Calu3 (cell line): ENCODE data around the gene ZDHHC11B. TPM values are rescaled to one million over a fixed set of nuclear protein-coding genes. Genes with fewer than 3 reads are reported as not detected.

Experiments used
- BruUV-seq: library from RNA; stranded (reverse); fragments of 400-500 nt; replicated peaks from 2 replicates; lab custom pipeline; 2021; lab: Mats Ljungman, UMichigan
- CTCF ChIA-PET: fragments of 300-600 bp; sonication (Branson Sonifier 250); formaldehyde crosslinking; loops from one replicate; lab custom pipeline; 2022; ENCODE audit warnings: antibody characterized with exemption; lab: Charles Lee
- DNase-seq: peaks from one replicate; pipeline ENCODE4 v3.0.0; 2022
- H3K27ac Mint-ChIP-seq: one replicate; pipeline ENCODE4 v1.8.0; 2022; ENCODE audit warnings: mixed read lengths; ENCODE audit not compliant: unreplicated experiment
- H3K27me3 Mint-ChIP-seq: one replicate; pipeline ENCODE4 v1.8.0; 2022; ENCODE audit warnings: mixed read lengths; ENCODE audit not compliant: unreplicated experiment
- H3K36me3 Mint-ChIP-seq: one replicate; pipeline ENCODE4 v1.8.0; 2022; ENCODE audit warnings: mild to moderate bottlenecking, moderate library complexity, mixed read lengths; ENCODE audit not compliant: insufficient read depth, unreplicated experiment
- H3K4me1 Mint-ChIP-seq: one replicate; pipeline ENCODE4 v1.8.0; 2022; ENCODE audit warnings: mild to moderate bottlenecking, low read depth, mixed read lengths; ENCODE audit not compliant: unreplicated experiment
- H3K4me3 Mint-ChIP-seq: one replicate; pipeline ENCODE4 v1.8.0; 2022; ENCODE audit warnings: mild to moderate bottlenecking, low read depth, moderate library complexity, mixed read lengths; ENCODE audit not compliant: unreplicated experiment
- H3K9me3 Mint-ChIP-seq: one replicate; pipeline ENCODE4 v1.8.0; 2022; ENCODE audit warnings: low read depth, mixed read lengths; ENCODE audit not compliant: unreplicated experiment
- CTCF ChIP-seq: fragments of 200-600 bp; IDR thresholded peaks from one replicate; pipeline ENCODE4 v1.8.0; 2022; ENCODE audit warnings: antibody characterized with exemption; ENCODE audit not compliant: unreplicated experiment
- intact Hi-C: fragments of 100-400 bp; cut with micrococcal nuclease; formaldehyde crosslinking; loops from one replicate; pipeline ENCODE4 v1.10.0; 2022; ENCODE audit not compliant: unreplicated experiment
- total RNA-seq: library from RNA; stranded (reverse); gene quantifications from 2 replicates; pipeline ENCODE4 v1.2.3, GENCODE V29; 2022

The ZDHHC11B gene
- total RNA-seq, 1 experiment from 2014 or later: 3.0 TPM

GRCh38 chr5:761854-762710, 22.4 kb downstream of the ZDHHC11B start:
- peaks cover 39% of the 10 kb centered on the region for H3K27me3 Mint-ChIP-seq
- BruUV-seq: no TSS peak
- H3K4me1 Mint-ChIP-seq: peaks cover 20% of the 10 kb centered on the region
- no peak overlapping the region for H3K27ac Mint-ChIP-seq
- intact Hi-C loops: no loop called here
- H3K36me3 Mint-ChIP-seq: peaks cover 23% of the 10 kb centered on the region
- no peaks in the 10 kb centered on the region for H3K9me3 Mint-ChIP-seq
- no peak overlapping the region for H3K4me3 Mint-ChIP-seq
- TF ChIP-seq CTCF: no peak
- CTCF ChIA-PET: interaction anchor here (0.8 kb wide), 1 partner anchor 17 kb away, joined by 3 read pairs; no protein-coding TSS in a partner anchor
- DNase-seq: no peak

- BruUV-seq: no TSS peak
Observed at GRCh38 chr5:761059-761771, 23.3 kb downstream of the ZDHHC11B start.

GRCh38 chr5:760363-761058, 24.0 kb downstream of the ZDHHC11B start:
- TF ChIP-seq CTCF: no peak
- Mint-ChIP-seq H3K27me3 (peaks cover 46% of the 10 kb centered on the region), H3K4me3 (no peak overlapping the region), H3K27ac (no peak overlapping the region), H3K4me1 (peaks cover 20% of the 10 kb centered on the region), H3K36me3 (peaks cover 18% of the 10 kb centered on the region), H3K9me3 (no peaks in the 10 kb centered on the region)
- DNase-seq: no peak
- CTCF ChIA-PET: no interaction called here
- intact Hi-C loops: no loop called here
- BruUV-seq: no TSS peak

More at GRCh38 chr5:761059-761771, 23.3 kb downstream of the ZDHHC11B start:
- no peak overlapping the region for H3K27ac Mint-ChIP-seq
- DNase-seq: no peak
- H3K4me1 Mint-ChIP-seq: peaks cover 20% of the 10 kb centered on the region
- no peak overlapping the region for H3K4me3 Mint-ChIP-seq
- intact Hi-C loops: no loop called here
- no peak for TF ChIP-seq CTCF
- H3K27me3 Mint-ChIP-seq: peaks cover 46% of the 10 kb centered on the region
- CTCF ChIA-PET: no interaction called here
- H3K9me3 Mint-ChIP-seq: no peaks in the 10 kb centered on the region
- H3K36me3 Mint-ChIP-seq: peaks cover 18% of the 10 kb centered on the region

GRCh38 chr5:759781-760362, 24.7 kb downstream of the ZDHHC11B start:
- Mint-ChIP-seq H3K27ac (no peak overlapping the region), H3K4me3 (no peak overlapping the region), H3K36me3 (peaks cover 18% of the 10 kb centered on the region), H3K4me1 (peaks cover 20% of the 10 kb centered on the region), H3K9me3 (no peaks in the 10 kb centered on the region), H3K27me3 (peaks cover 46% of the 10 kb centered on the region)
- no peak for TF ChIP-seq CTCF
- DNase-seq: no peak
- CTCF ChIA-PET: no interaction called here
- no TSS peak for BruUV-seq
- intact Hi-C loops: no loop called here
